ENCODE data around the gene PPP1R3E.
"Not testable (repeated sequence)": the region's sequence is repeated elsewhere in the genome, so short reads cannot be mapped to it uniquely, and the experiment has no call there.

PPP1R3E gene

DNA sequence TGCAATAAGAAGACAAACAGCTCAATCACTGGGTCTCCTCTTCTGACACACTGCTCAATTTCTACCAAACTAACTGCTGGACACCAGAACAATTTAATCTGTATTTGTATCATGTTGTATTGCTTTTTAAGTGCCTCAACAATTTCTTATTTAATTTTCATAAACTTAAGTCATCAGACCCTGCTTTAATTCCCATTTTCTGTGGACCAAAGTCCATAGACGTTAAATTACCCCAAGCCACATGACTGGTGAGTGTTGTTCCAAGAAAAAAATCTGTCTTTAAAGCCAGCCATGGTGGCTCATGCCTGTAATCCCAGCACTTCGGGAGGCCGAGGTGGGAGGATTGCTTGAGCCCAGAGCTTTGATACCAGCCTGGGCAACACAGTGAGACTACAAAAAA lies 25.5 kb downstream of the PPP1R3E start:
- TF ChIP-seq, protein P1, sequence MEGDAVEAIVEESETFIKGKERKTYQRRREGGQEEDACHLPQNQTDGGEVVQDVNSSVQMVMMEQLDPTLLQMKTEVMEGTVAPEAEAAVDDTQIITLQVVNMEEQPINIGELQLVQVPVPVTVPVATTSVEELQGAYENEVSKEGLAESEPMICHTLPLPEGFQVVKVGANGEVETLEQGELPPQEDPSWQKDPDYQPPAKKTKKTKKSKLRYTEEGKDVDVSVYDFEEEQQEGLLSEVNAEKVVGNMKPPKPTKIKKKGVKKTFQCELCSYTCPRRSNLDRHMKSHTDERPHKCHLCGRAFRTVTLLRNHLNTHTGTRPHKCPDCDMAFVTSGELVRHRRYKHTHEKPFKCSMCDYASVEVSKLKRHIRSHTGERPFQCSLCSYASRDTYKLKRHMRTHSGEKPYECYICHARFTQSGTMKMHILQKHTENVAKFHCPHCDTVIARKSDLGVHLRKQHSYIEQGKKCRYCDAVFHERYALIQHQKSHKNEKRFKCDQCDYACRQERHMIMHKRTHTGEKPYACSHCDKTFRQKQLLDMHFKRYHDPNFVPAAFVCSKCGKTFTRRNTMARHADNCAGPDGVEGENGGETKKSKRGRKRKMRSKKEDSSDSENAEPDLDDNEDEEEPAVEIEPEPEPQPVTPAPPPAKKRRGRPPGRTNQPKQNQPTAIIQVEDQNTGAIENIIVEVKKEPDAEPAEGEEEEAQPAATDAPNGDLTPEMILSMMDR (IDR thresholded peaks at IDR 0.05; ENCODE audit: insufficient read depth, low read length, missing control alignments): no peak
- CTCF ChIA-PET: interaction anchor here (0.9 to 4.1 kb wide), 5 partner anchors 10 to 80 kb away, joined by 3 to 23 read pairs (median 7); partner anchors contain the start of gene HOMEZ
- no peak for DNase-seq (ENCODE audit: low read depth, low spot score)
- H3K4me3 ChIP-seq (ENCODE audit: low read depth, low read length): no peak overlapping the region
- POLR2A ChIA-PET: no interaction called here

DNA sequence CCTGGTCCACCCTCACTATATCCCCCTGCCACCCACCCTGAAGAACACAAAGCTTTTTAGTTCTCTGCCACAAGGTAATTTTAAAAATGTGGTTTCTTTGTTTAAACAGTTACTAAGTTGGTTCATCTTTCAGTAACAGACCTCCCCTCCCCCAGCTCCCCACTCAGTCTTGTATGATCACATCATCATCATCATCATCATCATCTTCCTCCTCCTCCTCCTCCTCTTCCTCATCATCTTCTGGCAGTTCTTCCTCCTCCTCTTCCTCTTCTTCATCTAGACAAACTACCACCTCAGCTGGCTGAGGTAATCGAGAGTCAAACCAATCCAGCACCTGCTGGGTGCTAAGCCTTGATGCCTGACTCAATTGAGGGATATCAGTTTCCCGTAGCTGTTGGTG lies 27.2 kb downstream of the PPP1R3E start:
- POLR2A ChIA-PET: interaction anchor here (1.4 kb wide), 1 partner anchor 11 kb away, joined by 4 read pairs; no protein-coding TSS in a partner anchor
- no peak for DNase-seq (ENCODE audit: low read depth, low spot score)
- no peak overlapping the region for H3K4me3 ChIP-seq (ENCODE audit: low read depth, low read length)
- TF ChIP-seq, protein P1 (IDR thresholded peaks at IDR 0.05; ENCODE audit: insufficient read depth, low read length, missing control alignments): no peak
- CTCF ChIA-PET: interaction anchor here (4.0 to 4.1 kb wide), 2 partner anchors 11 to 12 kb away, joined by 23 read pairs; partner anchors contain the start of gene HOMEZ

- ChIA-PET CTCF (interaction anchor here (1.4 to 3.4 kb wide), 8 partner anchors 13 to 293 kb away, joined by 3 to 15 read pairs (median 4); no protein-coding TSS in a partner anchor), POLR2A (interaction anchor here (0.6 kb wide), 1 partner anchor 64 kb away, joined by 3 read pairs; no protein-coding TSS in a partner anchor)
- H3K4me3 ChIP-seq (ENCODE audit: low read depth, low read length): no peak overlapping the region
- TF ChIP-seq, protein P1 (IDR thresholded peaks at IDR 0.05; ENCODE audit: insufficient read depth, low read length, missing control alignments): no peak
- no peak for DNase-seq (ENCODE audit: low read depth, low spot score)
These were observed 33.5 kb downstream of the PPP1R3E start for GRCh38 chr14:23269193-23269592.

DNA sequence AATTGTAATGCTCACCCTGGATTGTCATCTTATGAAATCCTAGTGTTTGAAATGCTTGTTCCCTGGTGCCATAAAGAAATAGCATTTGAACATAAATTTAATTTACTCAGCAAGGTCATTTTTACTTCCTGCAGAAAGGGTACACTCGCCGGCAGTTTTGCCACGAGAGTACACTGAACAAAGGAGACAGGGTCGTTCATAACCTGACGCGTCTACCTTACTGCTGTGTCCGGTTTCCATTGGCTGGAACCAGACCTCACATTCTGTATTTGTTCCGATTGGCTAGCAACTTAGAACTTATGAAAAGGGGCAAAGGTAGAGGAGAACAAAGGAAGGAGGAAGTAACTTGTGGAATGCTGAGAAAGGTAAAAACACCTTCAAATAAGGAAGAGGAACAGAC lies 41.8 kb downstream of the PPP1R3E start:
- H3K4me3 ChIP-seq (ENCODE audit: low read depth, low read length); POLR2A ChIA-PET; DNase-seq (ENCODE audit: low read depth, low spot score): not testable (repeated sequence)
- CTCF ChIA-PET: interaction anchor here (1.2 to 3.2 kb wide), 4 partner anchors 11 to 140 kb away, joined by 4 to 9 read pairs (median 8); no protein-coding TSS in a partner anchor

GRCh38 chr14:23259426-23259825 lies 43.2 kb downstream of the PPP1R3E start:
- ChIA-PET POLR2A (interaction anchor here (0.6 kb wide), 1 partner anchor 267 kb away, joined by 4 read pairs; no protein-coding TSS in a partner anchor), CTCF (interaction anchor here (0.9 to 3.2 kb wide), 5 partner anchors 11 to 139 kb away, joined by 3 to 9 read pairs (median 6); no protein-coding TSS in a partner anchor)
- TF ChIP-seq, protein P1 (IDR thresholded peaks at IDR 0.05; ENCODE audit: insufficient read depth, low read length, missing control alignments): no peak
- DNase-seq (ENCODE audit: low read depth, low spot score): no peak
- no peak overlapping the region for H3K4me3 ChIP-seq (ENCODE audit: low read depth, low read length)

- CTCF ChIA-PET: interaction anchor here (1.0 to 3.2 kb wide), 2 partner anchors 9 to 122 kb away, joined by 3 to 9 read pairs; no protein-coding TSS in a partner anchor
- POLR2A ChIA-PET: no interaction called here
These were observed 44.4 kb downstream of the PPP1R3E start for GRCh38 chr14:23258256-23258655.

More at GRCh38 chr14:23258256-23258655, 44.4 kb downstream of the PPP1R3E start:
- TF ChIP-seq, protein P1 (IDR thresholded peaks at IDR 0.05; ENCODE audit: insufficient read depth, low read length, missing control alignments): no peak
- DNase-seq (ENCODE audit: low read depth, low spot score): no peak
- no peak overlapping the region for H3K4me3 ChIP-seq (ENCODE audit: low read depth, low read length)
